CD14-positive monocyte (primary cell): Measurements from ENCODE around the gene ANXA2. TPM values are rescaled to one million over a fixed set of nuclear protein-coding genes. Genes with fewer than 3 reads are reported as not detected.
"Not testable (repeated sequence)": the region's sequence is repeated elsewhere in the genome, so short reads cannot be mapped to it uniquely, and the experiment has no call there.

Experiments
- DNase-seq, 3 donors: peaks; one replicate each; pipeline ENCODE4 v3.0.0-alpha.2; 2011 to 2022
- H2AFZ ChIP-seq: 2 replicates; pipeline ENCODE4 v1.6.0; 2012; ENCODE audit warnings: mild to moderate bottlenecking, low read depth, low read length, inconsistent platforms; ENCODE audit not compliant: insufficient read depth, poor library complexity, severe bottlenecking
- H3K27ac ChIP-seq, 2 donors: 1 replicate in 1 of 2; 2 replicates in 1 of 2; pipeline ENCODE4 v1.5.1; 2012 to 2013; ENCODE audit warnings: low read length in 2 of 2, control low read depth in 1 of 2, inconsistent platforms in 1 of 2, low read depth in 1 of 2, mild to moderate bottlenecking in 1 of 2
- H3K27me3 ChIP-seq, 2 donors: one replicate each; pipeline versions ENCODE4 v1.6.0 to v1.6.1; 2011 to 2013; ENCODE audit warnings: low read length in 2 of 2; ENCODE audit not compliant: control insufficient read depth in 2 of 2, insufficient read depth in 2 of 2
- H3K36me3 ChIP-seq, 2 donors: replicated peaks in 1 of 2; 1 replicate in 1 of 2; 2 replicates in 1 of 2; pipeline versions ENCODE4 v1.5.1 to v1.6.1; 2012 to 2013; ENCODE audit warnings: low read length in 2 of 2, control low read depth in 1 of 2, inconsistent platforms in 1 of 2, mild to moderate bottlenecking in 1 of 2; ENCODE audit not compliant: insufficient read depth in 2 of 2, control insufficient read depth in 1 of 2
- H3K4me1 ChIP-seq, 2 donors: 1 replicate in 1 of 2; 2 replicates in 1 of 2; pipeline versions ENCODE4 v1.5.1 to v1.6.1; 2012 to 2013; ENCODE audit warnings: low read length in 2 of 2, control low read depth in 1 of 2, inconsistent platforms in 1 of 2, mild to moderate bottlenecking in 1 of 2, moderate library complexity in 1 of 2; ENCODE audit not compliant: insufficient read depth in 2 of 2, control insufficient read depth in 1 of 2
- H3K4me2 ChIP-seq: replicated peaks from 2 replicates; pipeline ENCODE3; 2012; ENCODE audit warnings: low read length, moderate library complexity, mild to moderate bottlenecking; ENCODE audit not compliant: poor library complexity, severe bottlenecking; ENCODE audit errors: extremely low read depth
- H3K4me3 ChIP-seq, 3 experiments: fragments of 200-600 bp in 1 of 3; sonication (generic) in 1 of 3; replicated peaks in 1 of 3; 1 replicate in 2 of 3; 2 replicates in 1 of 3; pipeline ENCODE4 v1.5.1; 2011 to 2013; ENCODE audit warnings: low read length in 3 of 3, mild to moderate bottlenecking in 3 of 3, control low read depth in 2 of 3, low read depth in 2 of 3, inconsistent platforms in 1 of 3, moderate library complexity in 1 of 3
- H3K79me2 ChIP-seq: 2 replicates; pipeline ENCODE4 v1.6.0; 2012; ENCODE audit warnings: mild to moderate bottlenecking, control low read depth, inconsistent platforms, low read length, moderate library complexity; ENCODE audit not compliant: insufficient read depth
- H3K9ac ChIP-seq: 2 replicates; pipeline ENCODE4 v1.6.0; 2017; ENCODE audit warnings: low read length, mild to moderate bottlenecking; ENCODE audit not compliant: insufficient read depth, poor library complexity, severe bottlenecking
- H3K9me3 ChIP-seq, 2 donors: replicated peaks in 1 of 2; 1 replicate in 1 of 2; 2 replicates in 1 of 2; pipeline versions ENCODE4 v1.5.1 to v1.6.1; 2012 to 2013; ENCODE audit warnings: low read length in 2 of 2, control low read depth in 1 of 2; ENCODE audit not compliant: control insufficient read depth in 1 of 2, insufficient read depth in 1 of 2
- H4K20me1 ChIP-seq: 2 replicates; pipeline ENCODE4 v1.6.0; 2012; ENCODE audit warnings: mild to moderate bottlenecking, low read length, control low read depth, moderate library complexity; ENCODE audit not compliant: insufficient read depth
- H3K27ac Mint-ChIP-seq, 7 donors: one replicate each; pipeline ENCODE4 v1.8.0; 2020; ENCODE audit warnings: mild to moderate bottlenecking in 7 of 7, mixed read lengths in 7 of 7, moderate library complexity in 6 of 7, inconsistent platforms in 2 of 7
- H3K27me3 Mint-ChIP-seq, 3 donors: one replicate each; pipeline ENCODE4 v1.8.0; 2021 to 2022; ENCODE audit warnings: low read depth in 3 of 3, mild to moderate bottlenecking in 3 of 3, mixed read lengths in 3 of 3, moderate library complexity in 3 of 3, inconsistent platforms in 1 of 3
- H3K36me3 Mint-ChIP-seq, 2 donors: one replicate each; pipeline ENCODE4 v1.8.0; 2020; ENCODE audit warnings: mixed read lengths in 2 of 2, inconsistent platforms in 1 of 2, mild to moderate bottlenecking in 1 of 2
- H3K4me1 Mint-ChIP-seq: one replicate; pipeline ENCODE4 v1.8.0; 2020; ENCODE audit warnings: mild to moderate bottlenecking, mixed read lengths
- H3K4me3 Mint-ChIP-seq, 2 donors: one replicate each; pipeline ENCODE4 v1.8.0; 2020; ENCODE audit warnings: mild to moderate bottlenecking in 2 of 2, mixed read lengths in 2 of 2, moderate library complexity in 1 of 2
- H3K9me3 Mint-ChIP-seq, 7 donors: one replicate each; pipeline ENCODE4 v1.8.0; 2020 to 2022; ENCODE audit warnings: mixed read lengths in 7 of 7, mild to moderate bottlenecking in 6 of 7, moderate library complexity in 6 of 7, inconsistent platforms in 2 of 7
- WGBS: methylation state at CpG from one replicate; pipeline ENCODE4 v1.1.5; 2013; ENCODE audit warnings: missing lambda C conversion rate; ENCODE audit not compliant: insufficient coverage; 5-methylcytosine and 5-hydroxymethylcytosine counted together
- intact Hi-C, 2 donors: fragments of 100-400 bp; cut with micrococcal nuclease; formaldehyde crosslinking; loops; one replicate each; pipeline versions ENCODE4 v1.15.0 to v1.15.1; 2023
- polyA plus RNA-seq, 3 donors: library from polyadenylated mRNA; depleted of rRNA in 1 of 3; unstranded in 2 of 3; stranded (reverse) in 1 of 3; fragments of 300-500 nt in 2 of 3; fragments of >200 nt in 1 of 3; fragmentation: Illumina TruSeq in 2 of 3; gene quantifications; 1 replicate in 2 of 3; 2 replicates in 1 of 3; pipeline ENCODE4 v1.2.3, GENCODE V29; 2012 to 2021
- TF ChIP-seq, protein P1 (sequence below): fragments of 200-600 bp; IDR thresholded peaks from one replicate; pipeline ENCODE4 v1.8.0; 2022; ENCODE audit warnings: antibody characterized with exemption, mild to moderate bottlenecking

ANXA2 gene
- polyA plus RNA-seq, 3 donors = 966 to 2,079 (median 2,046) TPM

DNA sequence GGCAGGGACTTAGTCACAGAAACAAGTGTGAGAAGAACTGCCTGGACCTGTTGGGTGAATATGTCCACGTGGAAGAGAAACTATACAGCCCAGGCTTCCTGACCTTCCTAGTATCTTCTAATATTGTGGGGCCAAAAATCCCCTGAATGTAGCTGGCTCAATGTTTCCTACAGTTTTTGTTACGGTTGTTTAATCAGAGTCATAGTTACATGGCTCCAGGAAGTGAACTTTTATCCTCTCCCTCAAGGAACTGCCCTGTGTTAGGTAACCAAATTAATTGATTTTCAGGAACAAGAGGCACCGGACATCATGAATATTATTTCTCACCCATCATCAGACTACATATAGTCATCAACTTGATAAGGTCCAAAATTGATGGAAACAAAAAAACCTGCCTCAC, 59.0 kb downstream of the ANXA2 start:
- DNase-seq = no peak
- H3K27ac ChIP-seq = no peak overlapping the region
- H3K4me3 Mint-ChIP-seq = no peak overlapping the region

DNA sequence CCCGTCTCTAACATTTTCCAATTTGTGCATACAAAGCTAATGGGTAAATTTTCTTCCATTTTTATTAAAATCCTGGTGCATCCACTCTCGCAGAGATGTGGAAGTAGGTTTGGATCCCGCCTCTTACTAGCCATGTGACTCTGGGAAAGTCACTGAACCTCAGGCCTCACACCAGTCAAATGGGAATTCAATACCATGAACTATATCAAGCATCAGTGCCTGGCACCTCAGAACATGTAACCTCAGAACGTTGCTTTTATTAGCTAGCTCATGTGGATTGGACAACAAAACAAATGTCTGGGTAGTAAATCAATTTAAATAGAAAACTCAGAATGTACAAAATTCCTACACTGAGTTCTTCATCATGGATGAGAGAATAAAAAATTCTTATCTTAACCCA, 60.7 kb downstream of the ANXA2 start:
- TF ChIP-seq, protein P1, sequence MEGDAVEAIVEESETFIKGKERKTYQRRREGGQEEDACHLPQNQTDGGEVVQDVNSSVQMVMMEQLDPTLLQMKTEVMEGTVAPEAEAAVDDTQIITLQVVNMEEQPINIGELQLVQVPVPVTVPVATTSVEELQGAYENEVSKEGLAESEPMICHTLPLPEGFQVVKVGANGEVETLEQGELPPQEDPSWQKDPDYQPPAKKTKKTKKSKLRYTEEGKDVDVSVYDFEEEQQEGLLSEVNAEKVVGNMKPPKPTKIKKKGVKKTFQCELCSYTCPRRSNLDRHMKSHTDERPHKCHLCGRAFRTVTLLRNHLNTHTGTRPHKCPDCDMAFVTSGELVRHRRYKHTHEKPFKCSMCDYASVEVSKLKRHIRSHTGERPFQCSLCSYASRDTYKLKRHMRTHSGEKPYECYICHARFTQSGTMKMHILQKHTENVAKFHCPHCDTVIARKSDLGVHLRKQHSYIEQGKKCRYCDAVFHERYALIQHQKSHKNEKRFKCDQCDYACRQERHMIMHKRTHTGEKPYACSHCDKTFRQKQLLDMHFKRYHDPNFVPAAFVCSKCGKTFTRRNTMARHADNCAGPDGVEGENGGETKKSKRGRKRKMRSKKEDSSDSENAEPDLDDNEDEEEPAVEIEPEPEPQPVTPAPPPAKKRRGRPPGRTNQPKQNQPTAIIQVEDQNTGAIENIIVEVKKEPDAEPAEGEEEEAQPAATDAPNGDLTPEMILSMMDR = no peak
- Mint-ChIP-seq H3K36me3 (no peaks in the 10 kb centered on the region), H3K4me1 (no peaks in the 10 kb centered on the region), H3K9me3 (no peaks in the 10 kb centered on the region), H3K27me3 (peaks cover 5 to 11% (median 8%) of the 10 kb centered on the region in 3 donors), H3K4me3 (no peak overlapping the region), H3K27ac (no peak overlapping the region)
- no peak overlapping the region for H2AFZ ChIP-seq
- no peaks in the 10 kb centered on the region for H3K4me1 ChIP-seq
- H3K27me3 ChIP-seq = no peaks in the 10 kb centered on the region
- H3K9ac ChIP-seq = no peak overlapping the region
- no peak overlapping the region for H3K27ac ChIP-seq
- intact Hi-C loops = no loop called here
- H3K4me2 ChIP-seq = no peak overlapping the region
- H3K9me3 ChIP-seq = no peaks in the 10 kb centered on the region
- no peaks in the 10 kb centered on the region for H3K36me3 ChIP-seq
- WGBS = no CpG with 5 or more reads among the region's 4 CpGs
- H3K4me3 ChIP-seq = no peak overlapping the region
- H4K20me1 ChIP-seq = no peaks in the 10 kb centered on the region
- H3K79me2 ChIP-seq = no peaks in the 10 kb centered on the region
- no peak for DNase-seq

More for the DNA sequence above, 59.0 kb downstream of the ANXA2 start:
- no peak overlapping the region for H3K4me3 ChIP-seq
- no peaks in the 10 kb centered on the region for H3K9me3 ChIP-seq
- H3K4me1 Mint-ChIP-seq = no peaks in the 10 kb centered on the region
- intact Hi-C loops = no loop called here
- TF ChIP-seq, protein P1 = no peak
- H3K27ac Mint-ChIP-seq = no peak overlapping the region
- no peaks in the 10 kb centered on the region for H3K9me3 Mint-ChIP-seq
- H3K4me1 ChIP-seq = no peaks in the 10 kb centered on the region
- WGBS = 100% methylated on average over 1 of the region's 3 CpGs
- H3K4me2 ChIP-seq = no peak overlapping the region
- no peaks in the 10 kb centered on the region for H3K27me3 ChIP-seq
- no peak overlapping the region for H2AFZ ChIP-seq
- H3K9ac ChIP-seq = no peak overlapping the region
- H3K36me3 ChIP-seq = no peaks in the 10 kb centered on the region
- no peaks in the 10 kb centered on the region for H3K79me2 ChIP-seq
- H3K36me3 Mint-ChIP-seq = peaks cover 0 to 2% of the 10 kb centered on the region in 2 donors
- H3K27me3 Mint-ChIP-seq = peaks cover 5 to 8% (median 6%) of the 10 kb centered on the region in 3 donors
- H4K20me1 ChIP-seq = peaks cover 1% of the 10 kb centered on the region

DNA sequence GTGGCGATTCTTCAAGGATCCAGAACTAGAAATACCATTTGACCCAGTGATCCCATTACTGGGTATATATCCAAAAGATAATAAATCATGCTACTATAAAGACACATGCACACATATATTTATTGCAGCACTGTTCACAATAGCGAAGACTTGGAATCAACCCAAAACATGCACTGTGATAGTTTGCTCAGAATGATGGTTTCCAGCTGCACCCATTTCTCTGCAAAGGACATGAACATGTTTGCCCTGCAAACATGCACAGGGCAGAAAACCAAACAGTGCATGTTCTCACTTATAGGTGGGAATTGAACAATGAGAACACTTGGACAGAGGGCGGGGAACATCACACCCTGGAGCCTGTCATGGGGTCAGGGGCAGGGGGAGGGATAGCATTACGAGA, 62.5 kb downstream of the ANXA2 start:
- H3K36me3 Mint-ChIP-seq, H3K4me1 Mint-ChIP-seq, H3K4me3 Mint-ChIP-seq, H3K36me3 ChIP-seq, H3K9me3 ChIP-seq, H3K4me1 ChIP-seq, H3K4me3 ChIP-seq, H3K9ac ChIP-seq, H3K27ac ChIP-seq, H3K9me3 Mint-ChIP-seq, H3K27me3 ChIP-seq, H2AFZ ChIP-seq, H3K4me2 ChIP-seq, H4K20me1 ChIP-seq, intact Hi-C loops, H3K79me2 ChIP-seq, DNase-seq: not testable (repeated sequence)
- peak overlapping the region in 1 of 7 donors; percentile 11 for H3K27ac Mint-ChIP-seq
- H3K27me3 Mint-ChIP-seq = peaks cover 6 to 11% (median 8%) of the 10 kb centered on the region in 3 donors
- WGBS = no CpG with 5 or more reads among the region's 4 CpGs
